Measurements from ENCODE around the gene BRD7.

BRD7 gene

GRCh38 chr16:50373780-50374179, 5.0 kb upstream of the BRD7 start:
- Histone ChIP-seq H3K9ac (ENCODE audit: low read depth, low read length) (no peak overlapping the region), H3K4me1 (ENCODE audit: insufficient read depth, low read length) (no peaks in the 10 kb centered on the region; the same call in 1 of the 2 replicates), H3K36me3 (ENCODE audit: insufficient read depth, low read length) (no peaks in the 10 kb centered on the region), H3K9me3 (ENCODE audit: control insufficient read depth, insufficient read depth, low read length) (no peaks in the 10 kb centered on the region)

- H3K4me1 ChIP-seq (ENCODE audit: insufficient read depth, low read length), result no peaks in the 10 kb centered on the region; the same call in 1 of the 2 replicates
- no peak overlapping the region for H3K9ac ChIP-seq (ENCODE audit: low read depth, low read length)
- no peaks in the 10 kb centered on the region for H3K36me3 ChIP-seq (ENCODE audit: insufficient read depth, low read length)
- no peaks in the 10 kb centered on the region for H3K9me3 ChIP-seq (ENCODE audit: control insufficient read depth, insufficient read depth, low read length)
Measured at GRCh38 chr16:50373345-50373701, 4.5 kb upstream of the BRD7 start.

GRCh38 chr16:50372611-50373344, 4.0 kb upstream of the BRD7 start:
- Histone ChIP-seq H3K9me3 (ENCODE audit: control insufficient read depth, insufficient read depth, low read length) (no peaks in the 10 kb centered on the region), H3K36me3 (ENCODE audit: insufficient read depth, low read length) (no peaks in the 10 kb centered on the region), H3K9ac (ENCODE audit: low read depth, low read length) (no peak overlapping the region; the same call in 1 of the 2 replicates), H3K4me1 (ENCODE audit: insufficient read depth, low read length) (no peaks in the 10 kb centered on the region; the same call in 1 of the 2 replicates)

GRCh38 chr16:50371936-50372595, 3.3 kb upstream of the BRD7 start:
- Histone ChIP-seq H3K36me3 (ENCODE audit: insufficient read depth, low read length) (no peaks in the 10 kb centered on the region), H3K9ac (ENCODE audit: low read depth, low read length) (no peak overlapping the region), H3K9me3 (ENCODE audit: control insufficient read depth, insufficient read depth, low read length) (no peaks in the 10 kb centered on the region), H3K4me1 (ENCODE audit: insufficient read depth, low read length) (no peaks in the 10 kb centered on the region; the same call in none of the 2 replicates)

GRCh38 chr16:50371036-50371716, 2.4 kb upstream of the BRD7 start:
- H3K9me3 ChIP-seq (ENCODE audit: control insufficient read depth, insufficient read depth, low read length), result no peaks in the 10 kb centered on the region
- H3K4me1 ChIP-seq (ENCODE audit: insufficient read depth, low read length), result no peaks in the 10 kb centered on the region; the same call in none of the 2 replicates
- H3K36me3 ChIP-seq (ENCODE audit: insufficient read depth, low read length), result no peaks in the 10 kb centered on the region
- H3K9ac ChIP-seq (ENCODE audit: low read depth, low read length), result no peak overlapping the region

GRCh38 chr16:50369133-50369804, 481 bp upstream of the BRD7 start:
- H3K9ac ChIP-seq (ENCODE audit: low read depth, low read length), result peak overlapping the region; percentile 48; the same call in 1 of the 2 replicates
- no peaks in the 10 kb centered on the region; the same call in 1 of the 2 replicates for H3K4me1 ChIP-seq (ENCODE audit: insufficient read depth, low read length)
- no peaks in the 10 kb centered on the region for H3K9me3 ChIP-seq (ENCODE audit: control insufficient read depth, insufficient read depth, low read length)
- H3K36me3 ChIP-seq (ENCODE audit: insufficient read depth, low read length), result peaks cover 6% of the 10 kb centered on the region; the same call in 1 of the 2 replicates

- Histone ChIP-seq H3K4me1 (ENCODE audit: insufficient read depth, low read length) (no peaks in the 10 kb centered on the region; the same call in 1 of the 2 replicates), H3K9ac (ENCODE audit: low read depth, low read length) (peak overlapping the region; percentile 86), H3K36me3 (ENCODE audit: insufficient read depth, low read length) (peaks cover 12% of the 10 kb centered on the region), H3K9me3 (ENCODE audit: control insufficient read depth, insufficient read depth, low read length) (no peaks in the 10 kb centered on the region)
Measured at GRCh38 chr16:50367777-50368409, 895 bp downstream of the BRD7 start.

GRCh38 chr16:50365791-50366575, 2.8 kb downstream of the BRD7 start:
- Histone ChIP-seq H3K9ac (ENCODE audit: low read depth, low read length) (no peak overlapping the region), H3K4me1 (ENCODE audit: insufficient read depth, low read length) (no peaks in the 10 kb centered on the region; the same call in 1 of the 2 replicates), H3K36me3 (ENCODE audit: insufficient read depth, low read length) (peaks cover 17% of the 10 kb centered on the region), H3K9me3 (ENCODE audit: control insufficient read depth, insufficient read depth, low read length) (no peaks in the 10 kb centered on the region)

- H3K4me1 ChIP-seq (ENCODE audit: insufficient read depth, low read length), result peaks cover 4% of the 10 kb centered on the region; the same call in 1 of the 2 replicates
- peaks cover 20% of the 10 kb centered on the region for H3K36me3 ChIP-seq (ENCODE audit: insufficient read depth, low read length)
- H3K9ac ChIP-seq (ENCODE audit: low read depth, low read length), result no peak overlapping the region
- H3K9me3 ChIP-seq (ENCODE audit: control insufficient read depth, insufficient read depth, low read length), result no peaks in the 10 kb centered on the region
Measured at GRCh38 chr16:50363656-50364055, 5.1 kb downstream of the BRD7 start.

GRCh38 chr16:50360779-50361178, 8.0 kb downstream of the BRD7 start:
- Histone ChIP-seq H3K4me1 (ENCODE audit: insufficient read depth, low read length) (0 out of 2 replicates have a peak, but pooled peaks cover 4% of the 10 kb centered on the region), H3K9me3 (ENCODE audit: control insufficient read depth, insufficient read depth, low read length) (no peaks in the 10 kb centered on the region), H3K36me3 (ENCODE audit: insufficient read depth, low read length) (peaks cover 20% of the 10 kb centered on the region), H3K9ac (ENCODE audit: low read depth, low read length) (no peak overlapping the region)

- no peak overlapping the region for H3K9ac ChIP-seq (ENCODE audit: low read depth, low read length)
- H3K4me1 ChIP-seq (ENCODE audit: insufficient read depth, low read length), result 0 out of 2 replicates have a peak, but pooled peaks cover 4% of the 10 kb centered on the region
- peaks cover 18% of the 10 kb centered on the region for H3K36me3 ChIP-seq (ENCODE audit: insufficient read depth, low read length)
- H3K9me3 ChIP-seq (ENCODE audit: control insufficient read depth, insufficient read depth, low read length), result no peaks in the 10 kb centered on the region
Measured at GRCh38 chr16:50360033-50360778, 8.6 kb downstream of the BRD7 start.

GRCh38 chr16:50359626-50360025, 9.2 kb downstream of the BRD7 start:
- no peaks in the 10 kb centered on the region for H3K9me3 ChIP-seq (ENCODE audit: control insufficient read depth, insufficient read depth, low read length)
- peaks cover 16% of the 10 kb centered on the region for H3K36me3 ChIP-seq (ENCODE audit: insufficient read depth, low read length)
- H3K4me1 ChIP-seq (ENCODE audit: insufficient read depth, low read length), result 0 out of 2 replicates have a peak, but pooled peaks cover 4% of the 10 kb centered on the region
- no peak overlapping the region for H3K9ac ChIP-seq (ENCODE audit: low read depth, low read length)

All from ES-I3 (cell line).